GM19328 (cell line): ENCODE results near the gene MRPL28.
A peak's percentile ranks its signal among the peaks of the same experiment; 100 is the strongest.
"Not testable (repeated sequence)": the region's sequence is repeated elsewhere in the genome, so short reads cannot be mapped to it uniquely, and the experiment has no call there.

Experiments used
- ATAC-seq: cut with Tn5 transposase; IDR thresholded peaks from one replicate; pipeline ENCODE4 v1.9.1; 2021; ENCODE audit warnings: mild to moderate bottlenecking, moderate library complexity; ENCODE audit not compliant: unreplicated experiment

MRPL28 gene

GRCh38 chr16:370443-370842 is at the start of gene MRPL28:
MRPL28 (minus strand) TSS chr16:370538; CDS start chr16:370218, 320 bp downstream.
- ATAC-seq: peak; percentile 73

GRCh38 chr16:415170-415498 is 44.8 kb upstream of the MRPL28 start:
- not testable (repeated sequence) for ATAC-seq

- no peak for ATAC-seq
Measured at GRCh38 chr16:414395-415169, 44.2 kb upstream of the MRPL28 start.

- no peak for ATAC-seq
Measured at GRCh38 chr16:411576-412265, 41.4 kb upstream of the MRPL28 start.

- ATAC-seq: no peak
Measured at GRCh38 chr16:410516-411178, 40.3 kb upstream of the MRPL28 start.

- no peak for ATAC-seq
Measured at GRCh38 chr16:407253-407652, 36.9 kb upstream of the MRPL28 start.

- ATAC-seq: no peak
Measured at GRCh38 chr16:405548-406506, 35.5 kb upstream of the MRPL28 start.

GRCh38 chr16:404971-405486 is 34.7 kb upstream of the MRPL28 start:
- ATAC-seq: no peak

- peak; percentile 47 for ATAC-seq
Measured at GRCh38 chr16:401468-402348, 31.4 kb upstream of the MRPL28 start, which contains the start of gene DECR2. DECR2 (plus strand) TSS chr16:401885; CDS start chr16:401964, 79 bp downstream.

- ATAC-seq: no peak
Measured at GRCh38 chr16:400061-400591, 29.8 kb upstream of the MRPL28 start.

- no peak for ATAC-seq
Measured at GRCh38 chr16:399340-400019, 29.1 kb upstream of the MRPL28 start.

GRCh38 chr16:398561-399339 is 28.4 kb upstream of the MRPL28 start:
- no peak for ATAC-seq

- no peak for ATAC-seq
Measured at GRCh38 chr16:397736-398332, 27.5 kb upstream of the MRPL28 start.

- no peak for ATAC-seq
Measured at GRCh38 chr16:397135-397661, 26.9 kb upstream of the MRPL28 start, which contains the start of gene NME4. NME4 (plus strand) TSS chr16:397199; CDS start chr16:397223, 24 bp downstream.

GRCh38 chr16:396605-397004 is 26.3 kb upstream of the MRPL28 start:
- no peak for ATAC-seq

GRCh38 chr16:396199-396598 is 25.9 kb upstream of the MRPL28 start:
- ATAC-seq: no peak

- ATAC-seq: no peak
Measured at GRCh38 chr16:392450-393030, 22.2 kb upstream of the MRPL28 start.
